ENCODE results near the gene SLC22A17.

GRCh38 chr14:23327947-23328744 is 24.5 kb downstream of the SLC22A17 start:
- TF ChIP-seq EZH2 (IDR thresholded peaks at IDR 0.05), result no peak
- TF ChIP-seq SRF (IDR thresholded peaks at IDR 0.05; ENCODE audit: low read depth), result no peak
- TF ChIP-seq CTCF (IDR thresholded peaks at IDR 0.05 in 2 of 3, conservative IDR thresholded peaks at IDR 0.05 in 1 of 3; ENCODE audit: borderline replicate concordance in 1 of 3, insufficient read depth in 1 of 3, low read depth in 2 of 3, low read length in 2 of 3), result peak; percentile 83 to 94 (median 86)
- TF ChIP-seq RAD21 (IDR thresholded peaks at IDR 0.05; ENCODE audit: low read depth), result peak; percentile 80
- no peak for TF ChIP-seq POLR2AphosphoS5 (IDR thresholded peaks at IDR 0.05; ENCODE audit: low read depth, low read length)
- TF ChIP-seq YY1 (IDR thresholded peaks at IDR 0.05; ENCODE audit: extremely low read depth, insufficient replicate concordance, low read depth, low read length), result no peak
- TF ChIP-seq EGR1 (IDR thresholded peaks at IDR 0.05; ENCODE audit: low read depth), result no peak
- TF ChIP-seq POLR2A (IDR thresholded peaks at IDR 0.05; ENCODE audit: borderline replicate concordance, extremely low read depth, insufficient read depth, insufficient read length), result no peak
- TF ChIP-seq TCF7L2 (IDR thresholded peaks at IDR 0.05; ENCODE audit: borderline replicate concordance, extremely low read depth, insufficient read depth, insufficient read length), result no peak
- TF ChIP-seq SIN3A (IDR thresholded peaks at IDR 0.05; ENCODE audit: low read depth), result no peak
- no peak for TF ChIP-seq SP1 (IDR thresholded peaks at IDR 0.05; ENCODE audit: low read depth)
